B cell (primary cell): ENCODE measurements around the gene TYSND1. TPM values are rescaled to one million over a fixed set of nuclear protein-coding genes. Genes with fewer than 3 reads are reported as not detected.

ENCODE experiments used
- ATAC-seq: fragments of 200-7000 bp; cut with Tn5 transposase; one replicate; pipeline ENCODE4 v1.10.0; 2021; ENCODE audit warnings: low read depth, mild to moderate bottlenecking, moderate number of reproducible peaks, moderate library complexity
- CTCF ChIA-PET: fragments of 350-600 bp; sonication (Branson Sonifier 250); formaldehyde crosslinking; loops from one replicate; lab custom pipeline; 2021; ENCODE audit warnings: antibody characterized with exemption, inconsistent platforms; lab: Charles Lee
- POLR2A ChIA-PET: fragments of 350-600 bp; sonication (Branson Sonifier 250); formaldehyde crosslinking; loops from one replicate; lab custom pipeline; 2021; ENCODE audit warnings: antibody characterized with exemption; lab: Charles Lee
- DNase-seq: peaks from one replicate; pipeline ENCODE4 v3.0.0; 2013
- H2AFZ ChIP-seq: 2 replicates; pipeline ENCODE4 v1.6.1; 2012; ENCODE audit warnings: mild to moderate bottlenecking, low read depth, low read length; ENCODE audit not compliant: insufficient read depth, poor library complexity, severe bottlenecking
- H3K27ac ChIP-seq, 2 donors: 1 replicate in 1 of 2; 2 replicates in 1 of 2; pipeline ENCODE4 v1.5.1; 2012 to 2013; ENCODE audit warnings: low read length in 2 of 2, mild to moderate bottlenecking in 2 of 2, moderate library complexity in 1 of 2
- H3K27me3 ChIP-seq, 4 experiments: fragments of 200-600 bp in 1 of 4; sonication (generic) in 1 of 4; replicated peaks in 1 of 4; 1 replicate in 2 of 4; 2 replicates in 2 of 4; pipeline versions ENCODE4 v1.6.1 to v1.7.0; 2013 to 2016; ENCODE audit warnings: low read length in 3 of 4, mild to moderate bottlenecking in 2 of 4, mixed read lengths in 1 of 4, moderate library complexity in 1 of 4; ENCODE audit not compliant: insufficient read depth in 4 of 4, control insufficient read depth in 3 of 4; ENCODE audit errors: control extremely low read depth in 1 of 4
- H3K36me3 ChIP-seq, 2 experiments: replicated peaks in 1 of 2; 1 replicate in 1 of 2; 2 replicates in 1 of 2; pipeline versions ENCODE4 v1.6.1 to v1.7.1; 2013; ENCODE audit warnings: low read length in 1 of 2; ENCODE audit not compliant: insufficient read depth in 2 of 2, control insufficient read depth in 1 of 2; ENCODE audit errors: control extremely low read depth in 1 of 2, extremely low read depth in 1 of 2
- H3K4me1 ChIP-seq, 2 donors: fragments of 200-600 bp in 1 of 2; sonication (generic) in 1 of 2; 1 replicate in 1 of 2; 2 replicates in 1 of 2; pipeline versions ENCODE4 v1.5.1 to v1.6.1; 2013 to 2017; ENCODE audit warnings: low read length in 2 of 2; ENCODE audit not compliant: control insufficient read depth in 2 of 2, insufficient read depth in 2 of 2
- H3K4me2 ChIP-seq: replicated peaks from 2 replicates; pipeline ENCODE3; 2012; ENCODE audit warnings: mild to moderate bottlenecking, low read depth, low read length; ENCODE audit not compliant: poor library complexity, severe bottlenecking
- H3K4me3 ChIP-seq, 5 experiments: fragments of 200-600 bp in 1 of 5; sonication (generic) in 1 of 5; 1 replicate in 3 of 5; 2 replicates in 2 of 5; pipeline versions ENCODE4 v1.5.1 to v1.7.0; 2011 to 2016; ENCODE audit warnings: low read length in 4 of 5, mild to moderate bottlenecking in 4 of 5, low read depth in 2 of 5, control low read depth in 1 of 5, moderate library complexity in 1 of 5; ENCODE audit not compliant: insufficient read depth in 1 of 5; ENCODE audit errors: control extremely low read depth in 1 of 5, extremely low read depth in 1 of 5
- H3K79me2 ChIP-seq: fragments of 200-600 bp; sonication (generic); one replicate; pipeline ENCODE4 v1.6.0; 2016; ENCODE audit warnings: low read length; ENCODE audit not compliant: control insufficient read depth, insufficient read depth
- H3K9ac ChIP-seq: fragments of 200-600 bp; sonication (generic); 2 replicates; pipeline ENCODE4 v1.6.1; 2017; ENCODE audit warnings: mild to moderate bottlenecking, low read length, moderate library complexity
- H3K9me3 ChIP-seq, 3 donors: one replicate each; pipeline versions ENCODE4 v1.6.1 to v1.7.1; 2013; ENCODE audit warnings: low read length in 2 of 3; ENCODE audit not compliant: control insufficient read depth in 2 of 3, insufficient read depth in 1 of 3; ENCODE audit errors: control extremely low read depth in 1 of 3
- H4K20me1 ChIP-seq: 2 replicates; pipeline ENCODE4 v1.6.0; 2012; ENCODE audit warnings: mild to moderate bottlenecking, low read length; ENCODE audit not compliant: insufficient read depth, control insufficient read depth, poor library complexity, severe bottlenecking
- H3K27ac Mint-ChIP-seq: one replicate; pipeline ENCODE4 v1.8.0; 2021; ENCODE audit warnings: mixed read lengths
- H3K27me3 Mint-ChIP-seq: one replicate; pipeline ENCODE4 v1.8.0; 2021; ENCODE audit warnings: mixed read lengths
- H3K4me1 Mint-ChIP-seq: one replicate; pipeline ENCODE4 v1.8.0; 2021; ENCODE audit warnings: mixed read lengths
- H3K4me3 Mint-ChIP-seq: one replicate; pipeline ENCODE4 v1.8.0; 2021; ENCODE audit warnings: mixed read lengths
- H3K9me3 Mint-ChIP-seq: one replicate; pipeline ENCODE4 v1.8.0; 2022; ENCODE audit warnings: mixed read lengths; ENCODE audit not compliant: insufficient read depth
- CTCF ChIP-seq: fragments of 200-600 bp; IDR thresholded peaks from one replicate; pipeline ENCODE4 v1.8.0; 2022; ENCODE audit warnings: antibody characterized with exemption, mild to moderate bottlenecking
- EZH2 ChIP-seq: IDR thresholded peaks from 2 replicates; pipeline ENCODE4 v1.6.1; 2012; ENCODE audit warnings: borderline replicate concordance, low read depth, mild to moderate bottlenecking, moderate library complexity, low read length; ENCODE audit not compliant: insufficient read depth, poor library complexity, severe bottlenecking
- WGBS: methylation state at CpG from one replicate; pipeline ENCODE4 v1.1.5; 2013; ENCODE audit warnings: missing lambda C conversion rate; ENCODE audit not compliant: insufficient coverage; 5-methylcytosine and 5-hydroxymethylcytosine counted together
- intact Hi-C: fragments of 100-400 bp; cut with micrococcal nuclease; formaldehyde crosslinking; loops from one replicate; pipeline ENCODE4 v1.10.0; 2022
- polyA plus RNA-seq: library from polyadenylated mRNA; depleted of rRNA; stranded (reverse); fragments of >200 nt; gene quantifications from 2 replicates; pipeline ENCODE4 v1.2.3, GENCODE V29; 2012
- total RNA-seq, 2 donors: library from RNA; stranded (reverse); fragments of 120-200 nt in 1 of 2; gene quantifications; 1 replicate in 1 of 2; 2 replicates in 1 of 2; pipeline versions ENCODE4 v1.2.3 to v1.2.4, GENCODE V29; 2013 to 2022

TYSND1 gene
- total and polyA plus RNA-seq, 2 donors (not counting 1 experiment from before 2014, with no cell fraction given): 28.0 to 34.1 TPM

GRCh38 chr10:70119197-70119596 lies 27.3 kb downstream of the TYSND1 start:
- H3K4me2 ChIP-seq: no peak overlapping the region
- no peak overlapping the region for H3K9ac ChIP-seq
- no peaks in the 10 kb centered on the region for H3K27me3 ChIP-seq
- ChIA-PET POLR2A (no interaction called here), CTCF (interaction anchor here (1.2 to 7.5 kb wide), 3 partner anchors 12 to 204 kb away, joined by 4 to 131 read pairs (median 4); partner anchors contain the start of gene TYSND1)
- H3K27ac Mint-ChIP-seq: no peak overlapping the region
- no peaks in the 10 kb centered on the region for H4K20me1 ChIP-seq
- no peak overlapping the region for H2AFZ ChIP-seq
- H3K4me1 ChIP-seq: peaks cover 0 to 4% of the 10 kb centered on the region in 2 donors
- H3K9me3 ChIP-seq: no peaks in the 10 kb centered on the region
- H3K4me3 ChIP-seq: no peak overlapping the region
- intact Hi-C loops: no loop called here
- WGBS: 90% methylated on average over 3 of the region's 7 CpGs
- H3K27me3 Mint-ChIP-seq: no peaks in the 10 kb centered on the region
- no peaks in the 10 kb centered on the region for H3K9me3 Mint-ChIP-seq
- TF ChIP-seq EZH2: no peak
- H3K79me2 ChIP-seq: no peaks in the 10 kb centered on the region
- ATAC-seq (no peak), DNase-seq (no peak)
- H3K27ac ChIP-seq: no peak overlapping the region
- peaks cover 6% of the 10 kb centered on the region for H3K4me1 Mint-ChIP-seq
- H3K4me3 Mint-ChIP-seq: no peak overlapping the region
- peaks cover 1 to 6% of the 10 kb centered on the region in 2 experiments for H3K36me3 ChIP-seq

DNA sequence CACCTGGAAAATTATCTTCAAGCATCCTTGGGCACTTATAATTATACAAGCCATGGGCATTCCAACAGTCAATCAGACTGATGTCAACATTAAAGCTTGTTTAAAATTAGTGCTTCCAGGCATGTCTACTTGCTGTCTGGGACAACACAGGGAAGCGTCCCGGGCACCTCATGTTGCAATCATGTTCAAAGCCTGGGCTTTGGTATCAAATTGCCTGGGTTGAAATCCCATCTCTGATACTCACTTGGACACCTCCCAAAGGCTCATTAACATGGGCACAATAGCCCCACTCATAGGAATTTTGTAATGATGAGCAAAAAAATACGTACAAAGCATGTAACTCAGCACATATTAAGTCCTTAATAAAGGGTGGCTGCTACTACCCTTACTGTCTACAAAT lies 28.3 kb downstream of the TYSND1 start:
- no peaks in the 10 kb centered on the region for H3K9me3 Mint-ChIP-seq
- WGBS: 100% methylated on average over 2 of the region's 3 CpGs
- H3K27ac Mint-ChIP-seq: no peak overlapping the region
- H3K4me2 ChIP-seq: no peak overlapping the region
- peaks cover 0 to 4% of the 10 kb centered on the region in 2 donors for H3K4me1 ChIP-seq
- no peak overlapping the region for H3K27ac ChIP-seq
- H3K4me3 ChIP-seq: no peak overlapping the region
- ChIA-PET CTCF (interaction anchor here (1.3 to 7.5 kb wide), 4 partner anchors 9 to 26 kb away, joined by 4 to 131 read pairs (median 8); partner anchors contain the start of gene TYSND1), POLR2A (no interaction called here)
- DNase-seq (no peak), ATAC-seq (no peak)
- H3K9me3 ChIP-seq: no peaks in the 10 kb centered on the region
- H3K36me3 ChIP-seq: peaks cover 1 to 9% of the 10 kb centered on the region in 2 experiments
- H3K4me3 Mint-ChIP-seq: no peak overlapping the region
- H3K4me1 Mint-ChIP-seq: peaks cover 6% of the 10 kb centered on the region
- no peaks in the 10 kb centered on the region for H3K27me3 Mint-ChIP-seq
- H3K27me3 ChIP-seq: no peaks in the 10 kb centered on the region
- TF ChIP-seq CTCF (no peak), EZH2 (no peak)
- H3K9ac ChIP-seq: no peak overlapping the region
- no peaks in the 10 kb centered on the region for H3K79me2 ChIP-seq
- H2AFZ ChIP-seq: no peak overlapping the region
- no peaks in the 10 kb centered on the region for H4K20me1 ChIP-seq
- intact Hi-C loops: no loop called here
